Erythroblast (primary cell): Measurements from ENCODE around the gene NAPB.
A peak's percentile ranks its signal among the peaks of the same experiment; 100 is the strongest.

Experiments
- DNase-seq, 2 experiments: peaks; one replicate each; lab custom pipeline; 2025; lab: John Stamatoyannopoulos, UW
- GATA1 ChIP-seq: IDR thresholded peaks from 2 replicates; pipeline ENCODE4 v1.6.1; 2011; ENCODE audit warnings: low read depth, mild to moderate bottlenecking, control low read depth, low read length, moderate library complexity
- POLR2A ChIP-seq: IDR thresholded peaks from 2 replicates; pipeline ENCODE4 v1.6.1; 2011; ENCODE audit warnings: mild to moderate bottlenecking, low read length

Gene NAPB

DNA sequence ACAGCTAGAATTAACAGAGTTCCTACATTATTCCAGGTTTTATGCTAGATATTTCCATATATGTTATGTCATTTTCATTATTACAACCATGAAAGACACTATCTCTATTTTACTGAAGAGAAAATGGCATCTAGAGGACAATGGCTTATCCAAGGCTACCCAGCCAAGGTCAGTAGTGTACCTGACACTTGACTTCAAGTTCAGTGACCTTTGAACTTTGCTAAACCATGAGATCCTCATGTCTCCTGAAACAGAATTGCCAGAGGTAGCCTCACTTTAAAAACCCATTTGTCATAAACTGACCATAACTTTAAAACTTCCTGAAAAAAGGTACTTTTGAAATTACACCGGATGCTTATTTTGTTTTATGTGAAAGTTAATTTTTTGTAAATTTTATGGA is 14.4 kb downstream of the NAPB start:
- no peak for TF ChIP-seq POLR2A
- TF ChIP-seq GATA1: no peak
- DNase-seq: no peak

DNA sequence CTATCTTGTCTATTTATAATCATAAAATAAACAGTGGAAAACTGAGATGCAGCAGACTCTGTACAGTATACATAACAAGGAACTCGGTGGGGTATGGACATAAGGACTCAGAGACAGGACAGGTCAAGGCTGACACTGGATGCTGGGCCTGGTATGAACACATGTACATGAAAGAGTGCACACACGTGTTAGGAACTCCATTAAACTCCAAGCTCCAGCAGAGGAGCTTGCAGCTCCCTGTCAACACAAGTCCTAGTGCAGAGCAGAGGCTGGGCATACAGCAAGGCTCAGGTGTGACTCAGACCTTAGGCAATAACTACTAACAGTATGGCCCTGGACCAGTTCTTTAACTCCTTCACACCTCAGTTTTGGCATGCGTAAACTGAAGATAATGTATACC is 17.1 kb downstream of the NAPB start:
- DNase-seq: no peak

DNA sequence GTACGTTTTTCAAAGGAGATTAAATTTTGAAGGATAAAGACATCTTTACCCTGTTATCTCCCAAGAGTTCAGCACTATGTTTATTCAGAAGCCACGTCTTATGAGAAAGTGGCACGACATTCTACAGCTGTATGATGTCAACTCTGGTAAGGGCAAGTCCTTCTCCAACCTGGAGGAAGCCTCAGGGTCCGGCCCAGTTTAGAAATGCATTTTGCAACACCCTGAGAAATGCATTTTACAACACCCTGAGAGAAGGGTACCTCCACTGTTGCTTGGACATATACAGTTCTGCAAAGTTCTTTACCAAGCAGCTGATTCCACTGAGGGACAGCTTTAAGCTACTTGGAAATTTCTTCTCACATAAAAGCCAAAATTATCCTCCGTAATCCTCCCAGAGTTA is 17.5 kb downstream of the NAPB start:
- no peak for DNase-seq
- TF ChIP-seq POLR2A: no peak
- TF ChIP-seq GATA1: no peak

More for the DNA sequence above, 17.1 kb downstream of the NAPB start:
- TF ChIP-seq POLR2A: no peak
- no peak for TF ChIP-seq GATA1

DNA sequence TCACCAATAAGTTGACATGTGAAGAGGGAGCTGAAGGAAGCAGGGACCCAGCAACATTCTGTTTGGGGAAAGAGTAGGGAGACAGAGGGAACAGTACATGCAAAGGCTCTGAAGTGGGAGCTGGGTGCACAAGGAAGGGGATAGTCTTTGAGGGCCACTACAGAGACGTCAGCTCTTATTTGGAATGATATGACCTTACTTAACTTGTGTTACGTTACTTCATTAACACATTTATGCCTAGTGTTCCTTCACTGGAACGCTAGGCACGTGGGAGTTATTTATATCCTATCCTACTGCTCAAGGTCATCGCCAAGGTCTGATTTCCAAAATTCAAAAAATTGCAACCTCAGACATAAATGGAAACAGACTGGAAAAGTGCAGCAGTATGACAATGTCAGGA is 20.2 kb downstream of the NAPB start:
- DNase-seq: no peak

DNA sequence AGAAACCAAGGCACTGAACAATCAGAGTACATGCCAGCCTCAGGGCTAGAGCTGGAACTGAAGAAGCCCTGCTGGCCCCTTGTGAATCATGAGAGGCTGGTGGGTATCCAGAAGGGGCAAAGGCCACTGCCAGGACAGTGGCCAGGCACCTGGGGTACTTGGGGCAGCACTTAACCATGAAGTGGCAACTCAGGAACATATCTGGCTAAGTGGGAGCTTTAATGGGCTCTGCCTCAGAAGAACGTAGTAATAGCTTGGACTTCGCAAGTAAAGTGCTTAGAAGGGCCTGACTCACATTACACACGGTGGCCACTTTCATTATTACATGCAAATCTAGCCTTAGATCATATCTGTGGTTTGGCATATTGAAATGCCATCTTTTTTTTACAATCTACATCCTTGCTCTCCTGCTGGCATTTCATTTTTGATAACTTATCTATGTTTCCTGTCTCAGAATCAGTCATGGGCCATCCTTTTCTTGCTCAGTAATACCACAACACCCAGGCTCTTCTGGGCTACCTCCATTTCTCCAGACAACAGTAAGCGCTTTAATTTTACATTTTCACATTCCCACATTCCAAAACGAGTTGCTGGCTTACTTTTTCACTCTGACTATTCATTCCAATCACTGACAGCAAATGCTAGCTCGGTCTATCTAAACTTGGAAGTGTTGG is 21.6 kb downstream of the NAPB start:
- DNase-seq: peak; percentile 46 to 55
- TF ChIP-seq GATA1 (no peak), POLR2A (no peak)

More for the DNA sequence above, 20.2 kb downstream of the NAPB start:
- TF ChIP-seq POLR2A (no peak), GATA1 (no peak)

DNA sequence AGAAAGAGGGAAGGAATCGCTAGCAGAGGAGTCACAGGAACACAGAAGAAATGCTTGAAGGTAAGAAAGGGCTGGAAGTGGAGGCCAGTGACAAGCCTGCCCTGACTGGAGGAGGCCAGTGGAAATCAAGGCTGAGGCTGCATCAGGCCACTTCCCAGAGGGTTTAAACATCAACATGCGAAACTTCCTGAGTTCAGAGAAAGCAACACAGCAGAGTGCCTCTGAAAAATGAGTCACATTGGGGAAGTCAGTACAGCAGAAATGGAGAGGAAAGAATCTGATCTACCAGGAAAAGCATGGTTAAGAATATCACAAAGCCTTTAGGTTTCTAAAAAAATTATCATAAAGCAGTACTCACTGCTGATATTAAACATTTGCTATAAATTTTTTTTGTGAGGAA is 23.3 kb downstream of the NAPB start:
- TF ChIP-seq POLR2A: no peak
- DNase-seq: no peak

DNA sequence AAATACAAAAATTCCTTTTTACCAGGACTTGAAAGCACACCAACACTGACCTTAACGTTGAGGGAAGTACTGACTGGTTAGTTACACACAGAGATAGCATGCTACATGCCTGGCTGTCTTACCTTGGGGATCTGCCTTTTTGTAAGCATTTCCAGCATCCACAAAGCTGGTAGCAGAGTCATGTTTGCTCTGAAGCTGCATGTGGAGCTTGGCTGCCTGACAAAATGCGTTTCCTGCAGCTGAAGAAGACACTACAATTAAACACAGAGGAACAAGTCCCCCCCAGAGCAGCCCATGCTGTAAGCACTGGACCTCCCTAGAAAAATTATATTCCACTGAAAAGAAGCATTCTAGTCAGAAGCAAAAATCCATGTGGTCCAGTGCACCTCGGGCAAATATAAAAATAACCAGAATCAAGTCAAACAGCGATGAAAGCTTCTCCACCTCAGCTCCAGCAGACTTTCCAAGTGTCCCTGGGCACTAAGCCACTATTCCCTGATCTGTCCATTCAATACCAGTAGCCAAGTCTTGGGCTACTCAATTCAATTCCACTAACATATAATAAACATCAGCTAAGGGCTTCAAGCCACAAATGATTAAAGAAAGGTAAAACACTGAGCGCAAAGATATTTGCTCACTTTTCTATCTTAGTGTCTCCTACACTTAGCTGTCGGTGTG is 24.2 kb downstream of the NAPB start:
- TF ChIP-seq GATA1: no peak
- TF ChIP-seq POLR2A: no peak
- DNase-seq: no peak

DNA sequence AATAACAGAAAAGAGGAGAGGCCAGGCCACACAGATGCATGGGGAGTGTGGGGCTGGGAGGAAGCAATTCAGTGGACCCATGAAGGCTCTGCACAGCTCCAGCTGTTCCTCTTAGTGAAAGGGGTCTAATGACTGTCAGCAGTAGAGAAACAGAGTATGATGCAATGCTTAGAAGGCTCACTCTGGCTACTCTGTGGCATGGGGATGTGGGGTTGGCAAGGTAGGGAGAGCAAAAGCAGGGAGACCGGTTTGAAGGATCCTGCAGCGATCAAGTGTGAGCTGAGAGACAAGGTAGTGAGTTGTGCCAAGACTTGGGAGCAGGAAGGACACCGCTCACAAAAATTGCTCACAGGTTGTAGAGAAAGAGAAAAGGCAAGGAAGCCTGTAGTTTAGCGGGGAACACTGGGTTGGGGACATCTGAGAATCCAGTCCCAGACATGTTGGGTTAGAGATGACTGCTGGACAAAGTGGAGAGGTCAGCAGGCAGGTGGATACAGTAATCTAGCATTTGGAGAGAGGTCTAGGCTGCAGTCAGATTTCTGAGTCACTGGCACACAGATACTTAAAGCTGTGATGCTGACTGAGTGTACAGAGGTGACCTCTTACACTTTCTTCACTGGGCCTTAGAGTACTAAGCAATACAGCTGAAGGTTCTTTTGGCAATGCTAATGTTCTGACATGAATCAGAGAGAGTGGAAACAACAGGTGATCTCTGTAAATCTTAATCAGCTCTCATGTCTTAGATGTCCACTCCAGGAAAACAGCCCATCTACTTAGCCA is 27.1 kb downstream of the NAPB start:
- TF ChIP-seq POLR2A: no peak
- TF ChIP-seq GATA1: no peak

DNA sequence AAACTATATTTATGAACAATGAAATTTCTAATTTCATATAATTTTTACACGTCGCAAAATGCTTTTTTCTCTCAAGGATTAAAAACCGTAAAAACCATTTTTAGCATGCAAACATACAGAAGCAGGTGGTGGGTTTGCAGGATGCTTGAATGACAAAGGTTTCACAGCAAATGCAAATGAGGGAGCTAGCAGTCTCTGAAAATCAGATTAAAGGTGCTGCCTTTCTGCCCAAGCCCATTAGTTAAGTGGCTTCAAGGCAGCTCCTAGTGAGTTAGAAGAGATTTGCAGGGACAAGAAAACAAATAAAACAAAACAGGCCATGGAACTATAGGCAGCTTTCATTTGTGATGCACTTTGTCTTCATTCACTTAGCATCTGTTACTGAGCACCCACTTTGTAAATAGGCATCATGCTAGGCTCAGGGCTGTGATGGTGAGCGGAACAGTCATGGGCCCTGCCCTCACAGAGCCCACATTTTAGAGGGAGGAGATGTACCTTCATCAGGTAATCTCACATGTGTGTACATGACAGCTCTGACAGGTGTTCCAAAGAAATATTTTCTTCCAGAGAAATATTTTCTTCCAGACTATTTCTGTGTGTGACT is 29.5 kb downstream of the NAPB start:
- DNase-seq: no peak
- no peak for TF ChIP-seq POLR2A
- no peak for TF ChIP-seq GATA1

More for the DNA sequence above, 27.1 kb downstream of the NAPB start:
- DNase-seq: no peak

DNA sequence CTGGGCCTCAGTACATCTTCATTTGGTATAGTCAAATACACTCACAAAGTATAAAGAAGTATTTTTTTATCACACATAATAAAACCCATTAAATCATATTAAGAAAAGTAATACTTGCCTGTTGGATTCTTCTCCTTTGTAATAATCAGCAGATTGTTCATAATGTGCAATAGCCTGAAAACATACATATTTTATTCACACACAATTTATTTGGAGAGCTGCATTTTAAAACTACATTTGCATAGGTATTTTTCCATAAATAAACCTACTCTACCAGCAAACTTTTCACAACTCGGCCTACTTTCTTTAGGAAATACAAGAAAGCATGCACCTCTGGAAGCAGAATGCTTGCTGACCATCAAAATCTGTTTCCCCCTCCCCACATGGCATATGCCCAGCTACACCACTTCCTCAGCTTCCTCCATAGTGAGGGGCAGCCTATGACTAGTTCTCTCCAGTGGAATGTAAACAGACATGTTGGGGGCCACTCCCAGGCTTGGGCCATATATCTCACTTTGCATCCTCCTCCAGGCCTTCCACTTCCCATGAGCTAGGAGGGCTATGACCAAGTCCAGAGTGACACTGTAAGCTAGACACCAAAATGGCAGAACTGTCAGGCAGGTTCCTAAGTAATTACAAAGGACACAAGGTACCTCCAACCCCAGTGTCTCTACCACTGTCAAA is 31.1 kb downstream of the NAPB start:
- DNase-seq: no peak

DNA sequence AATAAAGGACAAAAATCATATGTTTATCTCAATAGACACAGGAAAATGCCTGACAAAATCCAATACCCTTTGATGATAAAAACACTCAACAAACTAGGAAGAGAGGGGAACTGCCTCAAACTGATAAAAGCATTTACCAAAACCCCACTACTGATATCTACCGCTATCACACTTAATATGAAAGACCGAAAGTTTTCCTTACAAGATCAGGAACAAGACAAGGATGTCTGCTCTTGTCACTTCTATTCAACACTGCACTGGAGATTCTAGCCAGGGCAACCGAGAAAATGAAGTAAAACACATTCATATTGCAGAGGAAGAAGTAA is 34.2 kb downstream of the NAPB start:
- peak in 1 of 2 experiments; percentile 66 for DNase-seq
- no peak for TF ChIP-seq POLR2A
- no peak for TF ChIP-seq GATA1

More for the DNA sequence above, 31.1 kb downstream of the NAPB start:
- TF ChIP-seq GATA1 (no peak), POLR2A (no peak)

DNA sequence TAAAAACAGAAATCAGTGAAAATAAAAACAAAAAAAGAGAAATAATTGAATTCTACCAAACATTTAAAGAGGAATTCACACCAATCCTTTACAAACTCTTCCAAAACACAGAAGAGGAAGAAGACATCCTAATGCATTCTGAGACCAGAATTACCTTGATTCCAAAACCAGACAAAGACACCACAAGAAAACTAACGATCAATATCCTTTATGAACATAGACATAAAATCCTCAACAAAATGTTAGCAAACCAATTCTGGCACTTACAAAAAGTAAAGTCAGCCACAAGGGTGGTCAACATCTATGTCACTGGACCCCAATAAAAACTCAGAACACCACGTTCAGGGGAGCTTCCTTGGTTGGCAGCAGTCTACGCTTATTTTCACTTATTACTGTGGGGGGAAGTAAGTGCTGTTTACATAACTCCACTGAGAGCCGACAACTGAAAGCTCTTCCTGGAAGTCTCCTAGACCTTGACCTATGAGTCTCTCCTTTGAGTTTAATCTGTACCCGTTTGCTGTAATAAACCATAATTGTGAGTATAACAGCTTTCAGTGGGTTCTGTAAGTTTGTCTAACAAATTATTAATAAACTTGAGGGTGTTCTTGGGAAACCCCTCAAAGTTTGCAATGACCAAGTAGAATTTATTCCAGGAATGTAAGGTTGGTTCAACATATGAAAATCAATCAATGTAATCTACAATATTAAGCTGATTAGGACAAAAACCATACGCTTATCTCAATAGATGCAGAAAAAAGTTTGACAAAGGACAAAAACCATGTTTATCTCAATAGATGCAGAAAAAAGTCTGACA is 34.8 kb downstream of the NAPB start:
- no peak for TF ChIP-seq GATA1
- TF ChIP-seq POLR2A: no peak
- no peak for DNase-seq
